Keratinocyte (primary cell): Measurements from ENCODE around the gene NCS1. TPM values are rescaled to one million over a fixed set of nuclear protein-coding genes. Genes with fewer than 3 reads are reported as not detected.

Experiments used
- DNase-seq: peaks from one replicate; pipeline ENCODE4 v3.0.0-alpha.2; 2011; ENCODE audit warnings: low read depth, missing footprints, low spot score
- FAIRE-seq: peaks from 2 replicates; lab custom pipeline; 2011; peaks lifted over from hg19 to GRCh38; lab: Jason Lieb, UNC
- H2AFZ ChIP-seq: 2 replicates; pipeline ENCODE4 v1.6.0; 2012; ENCODE audit warnings: low read length, control low read depth, inconsistent platforms; ENCODE audit not compliant: control insufficient read depth
- H3K27ac ChIP-seq: 2 replicates; pipeline ENCODE4 v1.5.1; 2011; ENCODE audit warnings: low read length; ENCODE audit not compliant: control insufficient read depth, insufficient read depth
- H3K27me3 ChIP-seq: 3 replicates; pipeline ENCODE4 v1.6.0; 2011; ENCODE audit warnings: low read length; ENCODE audit not compliant: control insufficient read depth, insufficient read depth; ENCODE audit errors: extremely low read depth
- H3K36me3 ChIP-seq, 2 experiments: 2 replicates in 1 of 2; 3 replicates in 1 of 2; pipeline ENCODE4 v1.5.1; 2011; ENCODE audit warnings: low read length in 2 of 2, mild to moderate bottlenecking in 1 of 2; ENCODE audit not compliant: control insufficient read depth in 2 of 2, insufficient read depth in 2 of 2; ENCODE audit errors: extremely low read depth in 1 of 2
- H3K4me1 ChIP-seq: 3 replicates; pipeline ENCODE4 v1.5.1; 2011; ENCODE audit warnings: low read length; ENCODE audit not compliant: control insufficient read depth, insufficient read depth; ENCODE audit errors: extremely low read depth
- H3K4me2 ChIP-seq: 3 replicates; pipeline ENCODE4 v1.6.0; 2011; ENCODE audit warnings: low read depth, low read length; ENCODE audit not compliant: control insufficient read depth, insufficient read depth; ENCODE audit errors: extremely low read depth
- H3K4me3 ChIP-seq, 3 experiments: fragments of 200-600 bp in 1 of 3; sonication (generic) in 1 of 3; 2 replicates in 2 of 3; 3 replicates in 1 of 3; pipeline ENCODE4 v1.5.1; 2011 to 2016; ENCODE audit warnings: low read length in 3 of 3, mild to moderate bottlenecking in 3 of 3, control low read depth in 2 of 3, inconsistent platforms in 1 of 3, low read depth in 1 of 3, mixed read lengths in 1 of 3, mixed run types in 1 of 3, moderate library complexity in 1 of 3; ENCODE audit not compliant: control insufficient read depth in 2 of 3, insufficient read depth in 2 of 3; ENCODE audit errors: extremely low read depth in 1 of 3
- H3K79me2 ChIP-seq: 2 replicates; pipeline ENCODE4 v1.6.0; 2012; ENCODE audit warnings: low read length; ENCODE audit not compliant: control insufficient read depth, insufficient read depth
- H3K9ac ChIP-seq: 3 replicates; pipeline ENCODE4 v1.6.0; 2011; ENCODE audit warnings: low read length; ENCODE audit not compliant: control insufficient read depth, insufficient read depth; ENCODE audit errors: extremely low read depth
- H3K9me1 ChIP-seq: 3 replicates; pipeline ENCODE4 v1.6.0; 2011; ENCODE audit warnings: low read length; ENCODE audit not compliant: control insufficient read depth, insufficient read depth; ENCODE audit errors: extremely low read depth
- H3K9me3 ChIP-seq: 2 replicates; pipeline ENCODE4 v1.5.1; 2012; ENCODE audit warnings: low read depth, low read length; ENCODE audit not compliant: control insufficient read depth
- H4K20me1 ChIP-seq: 3 replicates; pipeline ENCODE4 v1.6.0; 2011; ENCODE audit warnings: low read length; ENCODE audit not compliant: control insufficient read depth, insufficient read depth; ENCODE audit errors: extremely low read depth
- CTCF ChIP-seq, 3 experiments: IDR thresholded peaks in 1 of 3; conservative IDR thresholded peaks in 1 of 3; optimal IDR thresholded peaks in 1 of 3; 2 replicates in 2 of 3; 3 replicates in 1 of 3; pipeline versions ENCODE3 to v1.5.1; 2011; ENCODE audit warnings: low read length in 3 of 3, mild to moderate bottlenecking in 3 of 3, moderate library complexity in 2 of 3, control low read depth in 1 of 3, inconsistent platforms in 1 of 3; ENCODE audit not compliant: insufficient read depth in 2 of 3; ENCODE audit errors: extremely low read depth in 1 of 3
- EZH2 ChIP-seq: IDR thresholded peaks from one replicate; pipeline ENCODE4 v1.6.1; 2012; ENCODE audit warnings: inconsistent platforms, mild to moderate bottlenecking, low read length, moderate library complexity
- dilution Hi-C: fragments of 300-500 bp; cut with MboI; formaldehyde crosslinking; loops from one replicate; pipeline ENCODE4 v1.7.0; 2020; ENCODE audit warnings: low sequenced_read_pairs; ENCODE audit not compliant: extremely low pct_ligation_motif_present
- polyA plus RNA-seq, 5 experiments: library from polyadenylated mRNA; depleted of rRNA in 3 of 5; stranded (reverse) in 3 of 5; stranded (forward) in 1 of 5; unstranded in 1 of 5; fragments of >200 nt; gene quantifications; 1 replicate in 1 of 5; 2 replicates in 3 of 5; 3 replicates in 1 of 5; pipeline versions ENCODE4 v1.2.1 to v1.2.3, GENCODE V29; 2011 to 2012; ENCODE audit warnings: missing spikeins in 2 of 5, low read depth in 1 of 5, low replicate concordance in 1 of 5

Gene NCS1
- polyA plus RNA-seq, 1 donor (not counting 4 experiments of a cell fraction or from before 2014, with no cell fraction given): 49.1 TPM

- FAIRE-seq (peak; percentile 32), DNase-seq (no peak)
- H3K4me1 ChIP-seq: peaks cover 29% of the 10 kb centered on the region
- no peaks in the 10 kb centered on the region for H3K9me1 ChIP-seq
- no peaks in the 10 kb centered on the region for H3K27me3 ChIP-seq
- TF ChIP-seq EZH2 (no peak), CTCF (optimal IDR thresholded peaks at IDR 0.05 in 1 of 3, IDR thresholded peaks at IDR 0.05 in 1 of 3, conservative IDR thresholded peaks at IDR 0.05 in 1 of 3; ENCODE audit: extremely low read depth in 1 of 3, insufficient read depth in 2 of 3, low read length in 3 of 3) (no peak)
- H4K20me1 ChIP-seq: no peaks in the 10 kb centered on the region
- H3K36me3 ChIP-seq: peaks cover 10 to 12% of the 10 kb centered on the region in 2 experiments
- no peak overlapping the region for H3K4me3 ChIP-seq
- H3K27ac ChIP-seq: no peak overlapping the region
- H3K9ac ChIP-seq: no peak overlapping the region
- dilution Hi-C loops: no loop called here
- H3K79me2 ChIP-seq: peaks cover 34% of the 10 kb centered on the region
- H2AFZ ChIP-seq: no peak overlapping the region
- H3K4me2 ChIP-seq: no peak overlapping the region
- no peaks in the 10 kb centered on the region for H3K9me3 ChIP-seq
These were observed 41.9 kb downstream of the NCS1 start for GRCh38 chr9:130213911-130214761.

GRCh38 chr9:130214776-130215340, 42.7 kb downstream of the NCS1 start:
- DNase-seq: no peak
- no peak overlapping the region for H3K27ac ChIP-seq
- peaks cover 10 to 13% of the 10 kb centered on the region in 2 experiments for H3K36me3 ChIP-seq
- H3K4me1 ChIP-seq: peaks cover 29% of the 10 kb centered on the region
- H4K20me1 ChIP-seq: no peaks in the 10 kb centered on the region
- no peaks in the 10 kb centered on the region for H3K9me3 ChIP-seq
- dilution Hi-C loops: no loop called here
- H3K9me1 ChIP-seq: no peaks in the 10 kb centered on the region
- no peak overlapping the region for H2AFZ ChIP-seq
- FAIRE-seq: no peak
- TF ChIP-seq EZH2 (no peak), CTCF (optimal IDR thresholded peaks at IDR 0.05 in 1 of 3, IDR thresholded peaks at IDR 0.05 in 1 of 3, conservative IDR thresholded peaks at IDR 0.05 in 1 of 3; ENCODE audit: extremely low read depth in 1 of 3, insufficient read depth in 2 of 3, low read length in 3 of 3) (no peak)
- no peak overlapping the region for H3K4me2 ChIP-seq
- H3K4me3 ChIP-seq: no peak overlapping the region
- no peaks in the 10 kb centered on the region for H3K27me3 ChIP-seq
- H3K79me2 ChIP-seq: peaks cover 31% of the 10 kb centered on the region
- no peak overlapping the region for H3K9ac ChIP-seq
